ENCODE measurements around the gene PLXND1.

PLXND1 gene

GRCh38 chr3:129558772-129559564 lies 47.5 kb downstream of the PLXND1 start:
- ChIA-PET POLR2A (interaction anchor here (1.0 to 1.5 kb wide), 2 partner anchors 37 to 39 kb away, joined by 4 to 6 read pairs; no protein-coding TSS in a partner anchor), CTCF (interaction anchor here (1.3 to 1.4 kb wide), 3 partner anchors 15 to 66 kb away, joined by 3 to 4 read pairs (median 4); no protein-coding TSS in a partner anchor)

GRCh38 chr3:129558081-129558771 lies 48.2 kb downstream of the PLXND1 start:
- ChIA-PET POLR2A (interaction anchor here (1.0 to 1.5 kb wide), 2 partner anchors 38 to 40 kb away, joined by 4 to 6 read pairs; no protein-coding TSS in a partner anchor), CTCF (interaction anchor here (0.5 to 1.6 kb wide), 4 partner anchors 35 to 179 kb away, joined by 3 to 5 read pairs (median 4); no protein-coding TSS in a partner anchor)
- peak overlapping the region; percentile 18 for H3K4me3 ChIP-seq (ENCODE audit: low read depth, low read length)
- no peak for DNase-seq (ENCODE audit: low read depth, low spot score)
- TF ChIP-seq CTCF (IDR thresholded peaks at IDR 0.05; ENCODE audit: insufficient read depth, low read length, missing control alignments): no peak

More at GRCh38 chr3:129558772-129559564, 47.5 kb downstream of the PLXND1 start:
- DNase-seq (ENCODE audit: low read depth, low spot score): peak; percentile 34
- no peak for TF ChIP-seq CTCF (IDR thresholded peaks at IDR 0.05; ENCODE audit: insufficient read depth, low read length, missing control alignments)
- peak overlapping the region; percentile 18 for H3K4me3 ChIP-seq (ENCODE audit: low read depth, low read length)

GRCh38 chr3:129557548-129557894 lies 49.0 kb downstream of the PLXND1 start:
- ChIA-PET CTCF (interaction anchor here (0.5 to 1.6 kb wide), 5 partner anchors 36 to 178 kb away, joined by 3 to 5 read pairs (median 4); no protein-coding TSS in a partner anchor), POLR2A (no interaction called here)
- TF ChIP-seq CTCF (IDR thresholded peaks at IDR 0.05; ENCODE audit: insufficient read depth, low read length, missing control alignments): no peak
- H3K4me3 ChIP-seq (ENCODE audit: low read depth, low read length): no peak overlapping the region
- DNase-seq (ENCODE audit: low read depth, low spot score): no peak

- TF ChIP-seq CTCF (IDR thresholded peaks at IDR 0.05; ENCODE audit: insufficient read depth, low read length, missing control alignments): no peak
- CTCF ChIA-PET: interaction anchor here (0.6 to 1.6 kb wide), 3 partner anchors 65 to 70 kb away, joined by 3 to 5 read pairs (median 4); no protein-coding TSS in a partner anchor
- no peak for DNase-seq (ENCODE audit: low read depth, low spot score)
Observed at GRCh38 chr3:129556890-129557547, 49.5 kb downstream of the PLXND1 start.

DNA sequence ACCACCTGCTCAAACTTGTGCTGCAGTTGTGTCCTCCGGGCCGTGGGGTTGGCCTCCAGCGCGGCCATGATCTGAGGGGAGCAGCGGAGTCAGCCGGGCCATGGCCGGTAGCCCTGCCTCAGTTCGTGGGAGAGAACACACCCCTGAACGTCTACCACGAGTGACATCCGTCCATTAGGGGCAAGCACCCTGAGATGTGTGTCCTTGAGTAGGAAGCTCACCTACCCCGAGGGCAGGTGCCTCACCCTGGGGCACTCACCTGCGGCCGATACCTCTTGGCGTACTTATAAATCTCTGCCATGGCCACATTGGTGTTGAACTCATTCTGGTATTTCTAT lies 50.1 kb downstream of the PLXND1 start:
- DNase-seq (ENCODE audit: low read depth, low spot score): no peak
- ChIA-PET CTCF (interaction anchor here (1.1 to 1.6 kb wide), 2 partner anchors 66 to 156 kb away, joined by 3 to 5 read pairs; no protein-coding TSS in a partner anchor), POLR2A (no interaction called here)
- no peak overlapping the region for H3K4me3 ChIP-seq (ENCODE audit: low read depth, low read length)
- TF ChIP-seq CTCF (IDR thresholded peaks at IDR 0.05; ENCODE audit: insufficient read depth, low read length, missing control alignments): no peak

More at GRCh38 chr3:129556890-129557547, 49.5 kb downstream of the PLXND1 start:
- no peak overlapping the region for H3K4me3 ChIP-seq (ENCODE audit: low read depth, low read length)
- POLR2A ChIA-PET: no interaction called here

Data from AG04449 (cell line).